ENCODE results near the gene LBX1.

The LBX1 gene

DNA sequence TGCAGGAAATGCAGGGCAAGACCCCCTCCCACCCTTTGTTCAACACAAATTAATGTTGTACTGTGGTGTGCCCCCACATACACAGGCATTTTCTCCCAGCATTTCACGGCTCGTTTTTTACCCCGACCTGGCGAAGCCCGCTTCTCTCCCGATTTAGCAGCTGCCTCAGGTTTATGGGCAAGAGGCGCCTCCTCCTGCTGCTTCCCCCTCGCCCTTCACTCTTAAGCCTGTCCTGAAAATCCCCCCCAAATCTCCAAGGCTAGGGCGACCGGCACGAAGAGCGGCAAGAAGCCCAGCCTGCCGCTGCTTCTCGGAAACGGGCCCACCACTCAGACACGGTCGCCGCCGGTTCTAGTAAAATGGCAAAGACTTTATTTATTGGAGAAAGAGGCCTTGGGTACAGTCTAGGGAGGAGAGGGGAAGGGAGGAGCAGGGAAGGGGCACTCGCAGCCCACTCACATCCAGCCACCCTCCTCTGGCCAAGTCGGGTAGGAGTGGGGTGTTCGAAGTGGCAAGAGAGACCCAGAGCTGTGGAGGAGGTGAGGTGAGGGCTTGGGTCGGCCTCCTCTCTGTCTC is 3.3 kb downstream of the LBX1 start:
- DNase-seq (ENCODE audit: low spot score): no peak

DNA sequence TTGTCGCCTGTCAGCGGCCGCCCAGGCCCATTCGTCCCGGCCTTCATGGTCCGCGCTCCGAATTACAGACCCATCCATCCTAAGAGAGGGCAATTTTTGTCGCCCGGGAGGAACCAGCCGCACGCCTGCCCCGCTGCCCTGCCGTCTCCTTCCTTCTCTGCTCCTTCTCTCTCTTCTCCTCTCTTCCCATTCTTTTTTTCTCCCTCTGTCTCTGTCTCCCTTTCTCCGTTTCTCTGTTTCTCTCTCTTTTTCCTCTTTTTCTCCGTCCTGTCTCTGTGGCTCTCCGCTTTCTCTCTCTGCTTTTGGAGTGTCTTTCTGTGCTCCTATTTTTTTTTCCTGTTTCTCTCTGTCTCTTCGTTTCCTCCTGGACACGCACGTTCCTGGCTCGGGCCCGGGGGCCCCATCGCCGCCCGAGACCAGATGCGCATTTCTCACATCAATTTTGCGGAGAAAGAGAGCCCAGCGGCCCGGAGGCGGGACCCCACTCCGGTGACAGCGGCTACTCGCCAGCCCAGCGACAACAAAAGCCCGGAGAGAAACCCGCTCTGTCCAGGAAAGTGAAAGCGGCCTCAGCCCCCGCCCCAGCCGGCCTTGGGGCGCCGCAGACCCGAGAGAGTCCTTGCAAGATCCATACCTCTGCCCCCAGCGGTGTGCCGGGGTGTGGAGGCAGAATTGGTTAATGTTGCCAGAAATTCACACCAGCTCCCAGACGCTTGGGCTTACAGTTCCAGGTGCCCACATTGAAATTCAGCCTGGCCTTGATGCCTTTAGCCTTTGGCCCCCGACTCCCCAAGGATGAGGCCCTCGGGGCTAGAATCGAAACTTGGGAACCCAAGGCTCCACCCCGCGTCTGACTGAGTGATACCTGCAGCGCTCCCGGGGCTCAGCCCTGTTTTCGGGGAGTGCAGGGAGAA is 4.1 kb downstream of the LBX1 start:
- no peak for DNase-seq (ENCODE audit: low spot score)

DNA sequence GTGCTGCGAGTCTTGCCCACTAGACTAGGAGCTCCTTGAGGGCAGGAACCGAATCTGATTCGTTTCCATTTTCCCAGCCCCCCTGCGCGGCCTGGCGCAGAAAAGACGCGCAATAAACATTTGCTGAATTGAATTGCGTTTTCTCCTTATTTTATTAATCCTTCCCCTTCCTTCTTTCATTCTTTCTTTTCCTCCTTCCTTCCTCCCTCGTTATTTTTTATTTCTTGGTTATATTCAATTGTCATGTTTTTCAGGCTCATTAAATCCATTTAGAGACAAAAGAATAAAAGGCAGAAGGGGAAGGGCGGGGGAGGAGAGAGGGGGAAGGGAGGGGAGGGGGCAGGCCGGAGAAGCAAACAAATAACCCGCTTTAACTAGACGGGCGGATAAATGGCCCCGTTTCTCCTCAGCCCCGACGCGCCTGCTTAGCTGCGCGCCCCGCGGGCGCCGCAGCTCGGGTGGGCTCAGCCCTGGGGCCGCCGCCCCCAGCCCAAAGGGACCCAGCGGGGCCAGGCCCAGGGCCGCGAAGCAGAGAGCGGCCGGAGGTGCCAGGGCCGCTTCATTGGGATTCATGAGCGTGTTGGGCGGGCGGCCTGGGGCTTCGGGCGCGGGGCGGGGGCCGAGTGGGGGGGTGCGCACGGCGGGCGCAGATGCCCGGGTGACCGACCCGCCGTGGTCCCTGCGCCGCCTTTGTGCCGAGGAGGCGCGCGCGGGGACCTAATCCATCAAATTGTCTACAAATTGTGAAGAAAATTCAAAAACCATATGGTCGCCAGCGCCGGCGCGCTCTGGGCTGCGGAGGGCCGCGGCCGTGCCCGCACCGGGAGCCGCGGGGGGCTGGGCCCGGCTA is 5.0 kb downstream of the LBX1 start:
- no peak for DNase-seq (ENCODE audit: low spot score)

GRCh38 chr10:101223274-101224059 is 5.8 kb downstream of the LBX1 start:
- DNase-seq (ENCODE audit: low spot score): no peak

GRCh38 chr10:101222683-101223273 is 6.5 kb downstream of the LBX1 start:
- DNase-seq (ENCODE audit: low spot score): no peak

GRCh38 chr10:101221963-101222531 is 7.2 kb downstream of the LBX1 start:
- DNase-seq (ENCODE audit: low spot score): no peak

DNA sequence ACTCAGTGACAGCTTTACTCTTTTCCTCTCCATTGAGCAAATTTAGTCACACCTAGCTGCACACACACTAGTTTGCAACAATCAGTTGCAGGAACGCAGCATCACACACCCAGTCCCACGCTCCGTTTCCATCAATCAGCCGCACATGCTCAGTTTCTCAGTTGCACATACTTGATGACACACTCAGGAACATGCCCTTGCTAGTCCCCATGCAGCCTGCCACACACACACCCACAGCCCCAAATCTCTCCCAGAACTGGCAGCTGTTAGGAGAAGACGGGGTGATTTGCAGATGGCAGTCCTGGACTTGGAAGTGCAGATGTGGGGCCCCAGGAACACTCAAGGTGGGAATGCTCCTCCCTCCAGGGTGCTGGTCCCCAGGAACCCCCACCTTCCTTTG is 7.7 kb downstream of the LBX1 start:
- no peak for DNase-seq (ENCODE audit: low spot score)

DNA sequence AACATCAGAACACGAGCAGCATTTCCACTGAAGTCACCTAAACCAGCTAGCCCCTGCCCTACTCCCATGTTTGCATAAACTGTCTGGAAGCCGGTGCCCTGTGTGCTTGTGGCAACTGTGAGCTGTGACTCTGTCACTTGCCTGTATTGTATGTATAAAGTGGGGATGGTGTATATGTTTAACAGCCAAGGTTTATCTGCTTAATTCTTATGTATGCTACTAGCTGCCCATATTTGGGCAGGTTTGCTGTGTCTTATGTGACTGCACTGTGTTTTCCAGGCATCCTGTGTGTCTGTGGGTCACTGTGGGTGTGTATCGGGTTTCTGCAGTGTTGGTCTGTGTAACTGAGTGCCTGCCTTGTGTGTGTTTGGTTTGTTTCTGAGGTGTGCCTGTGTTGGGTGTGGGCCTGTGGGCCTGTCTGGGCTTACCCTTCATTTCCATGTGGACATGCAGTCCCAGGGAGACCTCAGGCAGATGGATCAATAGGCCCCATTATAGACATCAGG is 9.3 kb downstream of the LBX1 start:
- no peak for DNase-seq (ENCODE audit: low spot score)

DNA sequence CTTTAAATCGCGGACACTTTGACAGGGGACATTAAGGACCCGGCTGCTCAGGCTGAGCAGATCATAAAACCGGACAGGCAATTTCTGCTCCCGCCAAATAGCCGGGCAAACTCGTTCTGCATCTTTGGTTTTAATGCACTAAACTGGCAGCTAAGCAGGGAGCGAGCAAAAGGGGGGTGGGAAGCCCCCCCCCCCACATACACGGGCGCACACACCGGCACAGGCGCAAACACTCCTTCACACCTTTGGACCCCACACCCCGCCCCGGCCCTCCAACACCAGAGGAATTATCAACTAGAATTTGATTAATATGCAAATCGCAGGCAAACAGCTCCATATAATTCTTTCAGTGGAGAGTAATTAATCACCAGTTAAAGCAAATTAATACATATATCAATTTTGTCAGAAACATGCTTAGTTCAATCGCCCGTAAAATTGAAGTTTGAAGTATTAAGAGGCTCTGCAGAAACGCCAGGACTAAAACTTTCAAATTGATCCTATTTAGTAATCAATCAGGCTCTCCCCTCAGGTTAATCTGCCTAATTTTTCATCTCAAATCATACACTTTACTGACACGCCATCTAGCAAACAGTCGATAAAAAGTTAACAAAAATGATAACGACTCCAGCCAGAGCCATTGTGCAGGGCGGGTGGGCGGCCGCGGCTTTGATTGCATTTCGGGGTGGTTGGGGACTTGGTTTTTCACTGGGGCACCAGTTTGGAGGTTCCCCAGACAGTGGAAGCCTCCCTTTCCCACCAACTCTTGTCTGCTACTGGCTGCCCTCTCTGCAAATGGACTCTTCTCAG is 9.9 kb downstream of the LBX1 start:
- DNase-seq (ENCODE audit: low spot score): no peak

- no peak for DNase-seq (ENCODE audit: low spot score)
These were observed 10.7 kb downstream of the LBX1 start for GRCh38 chr10:101218351-101219138.

DNA sequence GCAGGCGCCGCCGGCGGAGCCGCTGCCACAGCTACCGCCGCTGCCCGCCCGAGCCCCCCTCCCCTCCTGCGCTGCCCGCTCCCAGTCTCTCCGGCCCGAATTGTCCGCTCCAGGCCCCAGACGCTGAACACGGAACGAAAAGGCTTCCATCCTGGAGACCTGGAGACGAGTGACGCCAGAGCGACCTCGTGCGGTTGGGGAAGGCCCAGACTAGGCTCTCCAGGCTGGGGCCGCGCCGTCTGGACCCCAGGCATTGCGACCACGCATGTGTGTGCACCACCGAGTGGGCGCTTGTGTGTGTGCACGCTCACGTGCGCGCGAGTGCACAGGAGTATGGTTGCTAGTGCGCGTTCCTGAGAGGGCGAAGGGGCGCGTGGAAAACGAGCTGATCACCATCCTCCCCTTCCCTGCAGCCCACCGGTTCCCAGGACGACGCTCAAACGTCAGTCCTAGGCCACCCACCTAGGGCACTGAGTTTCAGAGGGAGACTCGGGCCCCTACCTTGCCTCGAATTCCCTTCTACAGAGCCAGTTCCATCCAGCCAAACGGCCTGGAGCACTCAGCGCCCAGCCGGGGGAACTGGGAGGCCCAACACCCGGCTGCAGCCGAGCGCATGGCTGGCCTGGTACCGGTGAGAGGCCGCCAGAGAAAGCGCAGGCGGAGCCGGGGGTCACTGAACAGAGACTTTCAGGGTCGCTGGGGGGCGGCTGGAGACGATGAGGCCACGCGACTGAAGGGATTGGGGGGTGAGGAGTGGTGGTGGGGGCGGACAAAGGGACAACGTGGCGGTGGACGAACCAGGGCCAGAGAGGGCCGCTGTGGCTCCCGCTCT is 11.6 kb downstream of the LBX1 start:
- DNase-seq (ENCODE audit: low spot score): peak; percentile 47

DNA sequence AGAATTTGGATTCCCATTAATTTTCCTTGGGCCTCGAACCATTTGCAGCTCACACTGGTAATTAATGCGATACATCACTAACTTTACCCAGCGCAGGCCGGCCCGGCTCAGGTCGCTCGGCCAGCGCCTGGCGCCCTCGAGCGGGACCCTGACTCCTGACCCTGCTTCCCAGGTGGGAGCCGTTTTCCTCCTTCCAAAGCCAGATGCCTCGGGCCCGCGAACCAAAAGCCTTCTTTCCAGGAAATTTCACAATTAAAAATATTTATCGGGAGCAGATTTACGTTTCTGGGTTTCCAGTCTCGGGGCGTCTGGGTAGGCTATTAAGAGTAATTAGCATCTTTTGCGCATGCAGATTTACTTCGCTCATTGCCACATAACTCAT is 12.2 kb downstream of the LBX1 start:
- no peak for DNase-seq (ENCODE audit: low spot score)

DNA sequence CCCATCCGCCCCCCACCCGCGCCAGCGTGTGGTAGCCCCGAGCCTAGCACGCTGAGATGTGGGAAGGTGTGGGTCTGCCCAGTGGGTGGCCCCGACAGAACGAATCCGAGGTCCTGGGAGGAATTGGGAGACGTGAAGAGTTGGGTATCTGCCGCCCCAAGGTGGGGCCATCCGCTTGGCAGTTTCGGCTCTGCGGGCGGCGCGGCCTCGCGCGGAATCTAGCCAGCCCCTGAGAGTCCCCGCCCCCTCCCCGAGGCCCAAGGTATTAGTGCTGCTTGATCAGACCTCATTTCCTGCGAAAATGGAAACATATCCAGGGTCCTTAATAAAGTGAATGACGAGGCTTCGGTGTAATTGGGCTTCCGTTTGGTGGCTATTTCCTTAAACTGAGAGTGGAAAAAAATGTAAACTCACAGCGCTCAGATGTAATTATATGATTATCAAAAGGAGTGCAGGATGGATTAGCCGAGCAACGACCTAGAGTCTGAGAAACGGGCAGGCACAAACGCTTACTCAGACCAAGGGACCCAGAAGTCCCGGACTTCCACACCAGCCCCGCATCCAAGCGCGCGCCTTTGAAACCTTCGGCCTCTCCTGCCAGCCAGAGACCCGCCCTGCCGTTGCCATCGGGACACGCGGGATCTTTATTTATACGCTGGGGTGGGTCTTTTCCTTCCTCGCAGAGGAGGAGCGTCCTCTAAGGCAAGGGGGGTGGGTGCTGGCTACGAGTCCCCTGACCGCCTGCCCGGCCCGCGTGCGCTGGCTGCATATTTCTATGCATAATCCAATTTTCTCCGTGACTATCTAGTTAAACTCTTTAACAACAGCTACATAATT is 12.8 kb downstream of the LBX1 start:
- DNase-seq (ENCODE audit: low spot score): no peak

- no peak for DNase-seq (ENCODE audit: low spot score)
These were observed 13.7 kb downstream of the LBX1 start for GRCh38 chr10:101215397-101216206.

DNA sequence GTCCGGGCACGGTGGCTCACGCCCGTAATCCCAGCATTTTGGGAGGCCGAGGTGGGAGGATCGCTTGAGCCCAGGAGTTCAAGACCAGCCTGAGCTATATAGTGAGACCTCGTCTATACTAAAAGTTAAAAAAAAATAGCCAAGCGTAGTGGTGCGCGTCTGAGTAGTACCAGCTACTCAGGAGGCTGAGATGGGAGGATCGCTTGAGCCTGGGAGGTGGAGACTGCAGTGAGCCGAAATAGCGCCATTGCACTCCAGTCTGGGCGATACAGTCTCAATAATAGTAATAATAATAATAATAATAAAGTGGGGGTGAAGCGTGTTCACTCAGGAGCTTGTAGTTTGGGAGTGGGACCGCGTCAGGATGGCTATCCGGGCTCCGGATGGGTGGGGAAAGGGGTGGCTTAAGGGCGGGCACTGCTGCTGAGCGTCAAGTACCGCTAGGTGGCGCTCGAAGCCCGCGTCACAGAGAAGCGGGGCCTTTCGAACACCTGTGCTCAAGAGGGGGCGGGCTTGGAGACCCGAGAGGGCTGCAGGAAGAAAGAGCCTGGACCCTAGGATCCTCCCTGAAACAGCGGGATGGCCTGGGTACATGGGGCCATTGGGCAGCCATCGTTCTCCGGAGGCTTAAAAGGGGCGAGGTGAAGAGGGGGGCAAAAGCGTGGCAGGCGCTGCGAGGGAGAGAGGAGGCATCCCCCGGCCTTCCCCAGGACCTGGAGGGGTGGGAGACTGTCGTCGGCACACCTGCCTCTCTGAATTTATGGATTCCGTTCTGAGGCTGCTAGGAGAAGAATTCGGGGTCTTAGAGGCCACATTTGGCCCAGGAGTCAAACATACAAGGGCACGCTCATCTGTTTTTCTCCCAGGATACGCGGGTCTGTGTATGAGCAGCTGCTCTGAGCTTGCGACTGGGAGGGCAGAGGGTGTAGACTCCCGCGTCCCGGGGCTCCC is 14.5 kb downstream of the LBX1 start:
- peak; percentile 77 for DNase-seq (ENCODE audit: low spot score)

Data from cerebellar cortex (tissue), 1 donor.